ENCODE results near the gene AJM1. TPM values are rescaled to one million over a fixed set of nuclear protein-coding genes. Genes with fewer than 3 reads are reported as not detected.

AJM1 gene
- total and polyA plus RNA-seq, 2 experiments from 2014 or later = 2.0 to 7.7 TPM

DNA sequence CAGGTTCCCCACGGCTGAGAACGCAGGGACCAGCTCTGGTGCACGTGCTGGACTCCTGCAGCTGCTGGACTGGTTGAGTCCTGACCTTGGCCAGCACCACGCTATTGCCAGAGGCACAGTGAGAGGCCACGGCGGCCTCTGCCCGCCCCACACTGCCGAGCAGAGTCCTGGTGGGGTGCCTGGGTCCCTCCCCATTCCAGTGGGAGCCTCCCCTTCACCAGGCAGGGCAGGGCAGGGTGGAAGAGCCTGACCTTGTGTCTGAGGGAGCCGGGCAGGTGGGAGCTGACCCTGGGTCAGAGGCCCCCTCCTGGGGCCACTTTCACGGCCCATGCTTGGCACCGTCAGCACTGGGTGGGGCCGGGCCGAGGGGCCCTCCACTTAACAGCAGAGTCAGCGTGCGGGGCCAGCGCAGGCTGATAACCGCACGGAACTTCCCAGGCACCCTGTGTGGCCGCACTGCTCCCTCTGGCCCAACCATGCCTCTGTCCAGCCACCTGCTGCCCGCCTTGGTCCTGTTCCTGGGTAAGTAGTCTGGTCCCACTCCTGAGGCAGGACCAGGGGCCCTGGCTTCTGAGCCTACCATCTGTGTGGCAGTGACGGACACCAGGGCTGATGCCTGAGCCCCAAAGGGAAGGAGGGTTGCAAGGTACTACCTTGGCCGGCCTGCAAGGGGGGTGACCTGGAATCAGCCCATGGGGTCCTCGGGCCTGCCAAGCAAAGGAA is 9.8 kb downstream of the AJM1 start, which contains the start of gene MAMDC4:
Gene MAMDC4 (plus strand): TSS at position 406 of the 723 bp plus-strand sequence. CDS start 71 bp downstream, at position 477.
- no peak for TF ChIP-seq EZH2 (IDR thresholded peaks at IDR 0.05; ENCODE audit: borderline replicate concordance)
- no peak for TF ChIP-seq EZH2phosphoT487 (IDR thresholded peaks at IDR 0.05; ENCODE audit: low read depth, severe bottlenecking, unreplicated experiment)
- TF ChIP-seq, protein P1, sequence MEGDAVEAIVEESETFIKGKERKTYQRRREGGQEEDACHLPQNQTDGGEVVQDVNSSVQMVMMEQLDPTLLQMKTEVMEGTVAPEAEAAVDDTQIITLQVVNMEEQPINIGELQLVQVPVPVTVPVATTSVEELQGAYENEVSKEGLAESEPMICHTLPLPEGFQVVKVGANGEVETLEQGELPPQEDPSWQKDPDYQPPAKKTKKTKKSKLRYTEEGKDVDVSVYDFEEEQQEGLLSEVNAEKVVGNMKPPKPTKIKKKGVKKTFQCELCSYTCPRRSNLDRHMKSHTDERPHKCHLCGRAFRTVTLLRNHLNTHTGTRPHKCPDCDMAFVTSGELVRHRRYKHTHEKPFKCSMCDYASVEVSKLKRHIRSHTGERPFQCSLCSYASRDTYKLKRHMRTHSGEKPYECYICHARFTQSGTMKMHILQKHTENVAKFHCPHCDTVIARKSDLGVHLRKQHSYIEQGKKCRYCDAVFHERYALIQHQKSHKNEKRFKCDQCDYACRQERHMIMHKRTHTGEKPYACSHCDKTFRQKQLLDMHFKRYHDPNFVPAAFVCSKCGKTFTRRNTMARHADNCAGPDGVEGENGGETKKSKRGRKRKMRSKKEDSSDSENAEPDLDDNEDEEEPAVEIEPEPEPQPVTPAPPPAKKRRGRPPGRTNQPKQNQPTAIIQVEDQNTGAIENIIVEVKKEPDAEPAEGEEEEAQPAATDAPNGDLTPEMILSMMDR (IDR thresholded peaks at IDR 0.05; ENCODE audit: poor library complexity) = no peak
- no peak for DNase-seq (ENCODE audit: low spot score)
- Histone ChIP-seq H3K36me3 (replicated peaks; ENCODE audit: insufficient read depth, low read depth) (no peaks in the 10 kb centered on the region), H3K4me1 (ENCODE audit: insufficient read depth) (peaks cover 8% of the 10 kb centered on the region), H3K27me3 (no peaks in the 10 kb centered on the region), H3K4me2 (no peak within 1 kb of the TSS), H3K9me3 (ENCODE audit: low read depth) (no peaks in the 10 kb centered on the region), H3K79me2 (peaks cover 12% of the 10 kb centered on the region), H3K4me3 (no peak within 1 kb of the TSS), H3K27ac (no peak within 1 kb of the TSS), H3K9me2 (replicated peaks; ENCODE audit: insufficient read depth) (no peaks in the 10 kb centered on the region), H2AFZ (no peak within 1 kb of the TSS), H4K20me1 (ENCODE audit: insufficient read depth, poor library complexity, severe bottlenecking) (peaks cover 12% of the 10 kb centered on the region)
- 91% methylated on average over 21 of the region's 23 CpGs for WGBS (ENCODE audit: low lambda C conversion rate, missing lambda C conversion rate)

DNA sequence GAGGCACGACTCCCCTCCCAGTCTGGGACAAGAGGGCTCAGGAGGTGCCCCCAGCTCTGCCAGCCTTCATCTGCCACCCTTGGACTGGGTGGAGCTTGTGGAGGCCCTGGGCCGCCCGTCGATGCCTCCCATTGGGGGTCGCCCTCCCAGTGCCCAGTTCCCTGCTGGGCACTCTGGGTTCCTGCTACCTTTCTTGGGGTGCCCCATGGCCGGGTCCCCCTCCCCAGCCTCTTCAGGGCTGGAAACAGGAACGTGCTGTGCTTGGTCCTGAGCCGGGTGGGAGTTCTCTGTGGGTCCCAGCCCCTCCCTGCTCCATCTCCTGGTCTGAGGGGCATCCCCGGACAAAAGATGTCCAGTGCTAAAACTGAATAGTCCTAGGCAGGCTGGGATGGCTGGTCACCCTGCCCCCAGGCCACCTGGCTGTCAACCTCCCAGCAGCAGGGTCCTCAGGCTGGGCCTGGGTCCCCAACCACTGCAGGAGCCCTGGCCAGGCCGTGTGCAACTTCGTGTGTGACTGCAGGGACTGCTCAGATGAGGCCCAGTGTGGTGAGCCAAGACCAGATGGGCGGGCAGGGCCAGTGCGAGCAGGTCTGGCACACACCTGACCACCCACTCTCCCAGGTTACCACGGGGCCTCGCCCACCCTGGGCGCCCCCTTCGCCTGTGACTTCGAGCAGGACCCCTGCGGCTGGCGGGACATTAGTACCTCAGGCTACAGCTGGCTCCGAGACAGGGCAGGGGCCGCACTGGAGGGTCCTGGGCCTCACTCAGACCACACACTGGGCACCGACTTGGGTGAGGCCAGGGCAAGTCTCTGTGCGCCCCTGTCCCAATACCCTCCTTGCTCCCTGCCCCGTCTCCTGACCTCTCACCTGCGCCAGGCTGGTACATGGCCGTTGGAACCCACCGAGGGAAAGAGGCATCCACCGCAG is 10.7 kb downstream of the AJM1 start:
- Histone ChIP-seq H3K36me3 (replicated peaks; ENCODE audit: insufficient read depth, low read depth) (no peaks in the 10 kb centered on the region), H3K4me2 (no peak overlapping the region), H3K4me3 (no peak overlapping the region), H3K9me2 (replicated peaks; ENCODE audit: insufficient read depth) (no peaks in the 10 kb centered on the region), H3K27ac (no peak overlapping the region), H3K79me2 (peaks cover 12% of the 10 kb centered on the region), H4K20me1 (ENCODE audit: insufficient read depth, poor library complexity, severe bottlenecking) (peaks cover 12% of the 10 kb centered on the region), H3K27me3 (no peaks in the 10 kb centered on the region), H3K9me3 (ENCODE audit: low read depth) (no peaks in the 10 kb centered on the region), H3K4me1 (ENCODE audit: insufficient read depth) (peaks cover 8% of the 10 kb centered on the region), H2AFZ (no peak overlapping the region)
- WGBS (ENCODE audit: low lambda C conversion rate, missing lambda C conversion rate) = 94% methylated on average over 28 of the region's 29 CpGs
- TF ChIP-seq, protein P1 (IDR thresholded peaks at IDR 0.05; ENCODE audit: poor library complexity) = no peak
- TF ChIP-seq EZH2 (IDR thresholded peaks at IDR 0.05; ENCODE audit: borderline replicate concordance) (no peak), EZH2phosphoT487 (IDR thresholded peaks at IDR 0.05; ENCODE audit: low read depth, severe bottlenecking, unreplicated experiment) (no peak)
- DNase-seq (ENCODE audit: low spot score) = no peak

DNA sequence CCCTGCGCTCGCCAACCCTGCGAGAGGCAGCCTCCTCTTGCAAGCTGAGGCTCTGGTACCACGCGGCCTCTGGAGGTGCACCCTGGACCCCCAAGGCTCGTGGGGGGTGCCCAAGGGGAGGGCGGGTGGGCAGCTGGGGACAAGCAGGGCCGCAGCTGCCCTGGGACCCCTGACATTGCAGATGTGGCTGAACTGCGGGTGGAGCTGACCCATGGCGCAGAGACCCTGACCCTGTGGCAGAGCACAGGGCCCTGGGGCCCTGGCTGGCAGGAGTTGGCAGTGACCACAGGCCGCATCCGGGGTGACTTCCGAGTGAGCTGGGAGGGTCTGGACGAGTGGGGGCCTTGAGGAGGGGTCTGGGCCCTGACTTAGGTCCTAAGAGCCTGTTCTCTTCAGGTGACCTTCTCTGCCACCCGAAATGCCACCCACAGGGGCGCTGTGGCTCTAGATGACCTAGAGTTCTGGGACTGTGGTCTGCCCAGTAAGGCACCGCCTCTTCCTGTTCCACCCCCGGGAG is 11.4 kb downstream of the AJM1 start:
- H3K27me3 ChIP-seq = no peaks in the 10 kb centered on the region
- no peak for DNase-seq (ENCODE audit: low spot score)
- no peak overlapping the region for H2AFZ ChIP-seq
- no peaks in the 10 kb centered on the region for H3K9me3 ChIP-seq (ENCODE audit: low read depth)
- H3K36me3 ChIP-seq (replicated peaks; ENCODE audit: insufficient read depth, low read depth) = no peaks in the 10 kb centered on the region
- peaks cover 12% of the 10 kb centered on the region for H3K79me2 ChIP-seq
- peaks cover 12% of the 10 kb centered on the region for H4K20me1 ChIP-seq (ENCODE audit: insufficient read depth, poor library complexity, severe bottlenecking)
- H3K4me3 ChIP-seq = no peak overlapping the region
- H3K9me2 ChIP-seq (replicated peaks; ENCODE audit: insufficient read depth) = no peaks in the 10 kb centered on the region
- peaks cover 10% of the 10 kb centered on the region for H3K4me1 ChIP-seq (ENCODE audit: insufficient read depth)
- TF ChIP-seq EZH2phosphoT487 (IDR thresholded peaks at IDR 0.05; ENCODE audit: low read depth, severe bottlenecking, unreplicated experiment) = no peak
- no peak overlapping the region for H3K27ac ChIP-seq
- 96% methylated on average over 16 of the region's 18 CpGs for WGBS (ENCODE audit: low lambda C conversion rate, missing lambda C conversion rate)
- H3K4me2 ChIP-seq = no peak overlapping the region

Measured in hepatocyte (in vitro differentiated cells).